CD4-positive, alpha-beta T cell treated with Interleukin-4 for 1 hour (primary cell): ENCODE data around the gene CSF2.
"Not testable (repeated sequence)": the region's sequence is repeated elsewhere in the genome, so short reads cannot be mapped to it uniquely, and the experiment has no call there.

ENCODE experiments used
- DNase-seq, 2 donors: peaks; one replicate each; pipeline ENCODE4 v3.0.0-alpha.2; 2020 to 2022

The CSF2 gene

DNA sequence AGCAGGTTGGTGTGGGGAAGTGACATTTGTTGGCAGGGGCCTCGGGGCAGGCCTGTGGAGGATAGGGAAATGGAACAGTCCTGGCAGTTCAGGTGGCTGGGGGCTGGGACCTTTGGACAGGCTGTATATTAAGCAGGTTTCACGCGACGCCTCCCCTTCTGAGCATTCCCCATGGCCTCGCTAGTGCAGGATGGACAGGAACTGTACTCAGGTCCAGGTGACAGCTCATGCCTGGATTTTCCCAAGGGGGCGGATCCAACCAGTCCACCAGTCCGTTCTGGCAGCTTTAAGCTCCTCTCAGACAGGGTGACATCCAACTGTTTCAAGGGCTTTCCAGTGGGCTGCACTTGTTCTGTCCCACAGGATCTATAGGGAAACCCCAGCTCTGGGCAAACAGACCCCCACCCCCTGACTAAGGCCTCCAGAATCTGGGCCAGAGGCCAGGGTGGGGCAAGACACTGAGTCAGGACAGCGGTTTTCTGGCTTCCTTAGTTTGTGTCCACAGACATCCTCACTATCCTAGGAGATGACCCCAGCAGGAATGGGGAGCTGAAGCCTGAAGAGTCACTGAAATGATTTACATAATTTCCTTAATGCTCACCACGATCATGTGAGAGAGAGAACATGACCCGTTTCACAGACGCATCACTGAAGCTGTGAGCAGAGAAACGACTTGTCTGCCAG is 20.9 kb downstream of the CSF2 start:
- no peak for DNase-seq

DNA sequence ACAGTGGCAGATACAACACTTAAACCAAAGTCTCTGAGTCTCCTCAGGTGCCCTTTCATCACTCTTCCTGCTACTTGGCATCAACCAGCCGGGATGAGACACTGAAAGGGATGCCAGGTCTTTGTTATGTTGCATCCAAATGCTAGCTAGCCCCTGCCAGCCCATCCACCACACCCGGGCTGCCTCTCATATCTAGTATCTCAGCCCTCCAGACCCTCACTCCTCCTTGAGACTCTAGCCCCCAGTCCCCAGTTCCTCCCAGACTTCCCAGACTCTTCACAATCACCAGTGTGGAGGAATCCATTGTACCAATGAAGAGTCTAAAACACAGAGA is 21.5 kb downstream of the CSF2 start:
- DNase-seq: no peak

DNA sequence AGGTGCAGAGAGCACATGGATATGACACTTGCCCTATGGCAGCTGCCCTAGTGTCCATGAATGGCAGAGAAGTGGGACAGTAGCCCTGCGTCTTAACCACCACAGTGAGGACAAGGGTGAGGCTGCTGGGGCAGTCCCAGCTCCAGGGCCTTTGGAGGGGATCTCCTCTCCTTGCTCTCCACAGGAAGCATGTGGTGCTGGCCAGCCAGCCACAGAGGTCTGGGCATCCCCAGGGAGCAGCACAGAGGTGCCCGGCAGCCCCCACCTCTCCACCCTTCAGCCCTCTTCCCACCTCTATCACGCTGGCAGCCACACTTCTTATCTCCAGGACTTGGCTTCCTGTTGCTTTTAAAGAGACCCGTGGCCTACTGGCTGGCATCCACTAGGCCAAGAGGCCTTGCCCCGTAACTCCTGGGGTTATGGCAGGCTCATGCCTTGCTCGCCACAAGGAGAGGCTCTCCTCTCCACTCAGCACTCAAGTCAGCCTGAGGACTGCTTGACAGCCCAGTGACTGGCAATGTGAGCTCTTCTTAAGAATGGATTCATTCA is 21.9 kb downstream of the CSF2 start:
- DNase-seq: no peak

DNA sequence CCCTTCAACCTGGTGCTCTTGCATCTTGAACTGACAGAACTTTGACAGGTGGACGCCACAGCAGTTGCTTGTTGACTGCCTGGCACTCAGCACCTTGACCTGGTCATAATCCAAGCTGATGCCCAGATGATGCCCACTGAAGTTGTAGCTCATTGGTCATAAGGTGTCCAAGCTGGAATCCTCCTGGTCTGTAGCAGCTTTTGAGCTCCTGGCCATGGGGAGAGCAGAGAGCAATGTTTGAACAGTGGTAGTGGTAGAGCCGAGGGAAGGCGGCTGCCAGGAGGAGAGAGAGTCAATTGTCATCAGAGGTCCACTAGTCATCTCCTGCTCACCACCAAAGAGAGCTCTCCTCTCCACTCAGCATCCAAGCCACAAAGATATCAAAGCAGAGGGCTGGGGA is 23.3 kb downstream of the CSF2 start:
- DNase-seq: no peak

DNA sequence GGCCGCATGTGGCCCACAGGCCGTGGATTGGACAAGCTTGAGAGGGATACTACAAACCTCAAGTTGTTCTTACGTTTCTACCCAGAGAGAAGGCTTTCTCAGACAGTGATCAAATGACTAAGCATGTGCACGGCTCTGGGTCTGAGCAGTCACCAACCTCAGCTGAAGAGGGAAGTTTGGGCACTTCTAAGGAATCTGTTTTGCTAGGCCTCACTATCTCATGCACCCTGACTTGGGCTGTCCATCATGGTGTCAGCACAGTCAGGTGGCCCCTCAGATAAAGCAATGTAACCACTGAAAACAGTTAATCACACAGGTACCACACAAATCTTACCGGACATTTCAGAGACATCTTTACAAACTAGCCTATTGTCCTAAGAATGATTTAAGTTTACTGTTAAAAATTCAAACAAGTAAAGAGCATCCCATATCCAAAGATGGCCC is 24.6 kb downstream of the CSF2 start:
- DNase-seq: no peak

DNA sequence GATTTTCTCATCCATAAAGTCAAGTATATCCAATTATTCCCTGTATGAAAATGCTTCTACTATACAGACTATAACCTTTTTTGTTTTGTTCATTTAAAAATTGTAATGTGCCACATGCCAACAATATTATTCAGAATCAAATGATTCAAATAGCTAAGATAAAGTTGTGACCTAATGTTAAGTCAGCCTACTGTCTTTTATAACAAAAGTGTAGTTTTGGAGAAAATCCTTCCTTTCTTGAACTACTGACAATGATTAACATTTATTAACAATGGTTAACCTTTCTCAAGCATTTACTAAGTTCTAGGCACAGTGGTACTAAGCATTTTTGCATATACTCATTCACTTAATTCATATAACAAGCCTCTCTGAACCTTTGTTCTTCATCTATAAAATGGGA is 25.0 kb downstream of the CSF2 start:
- DNase-seq: no peak

DNA sequence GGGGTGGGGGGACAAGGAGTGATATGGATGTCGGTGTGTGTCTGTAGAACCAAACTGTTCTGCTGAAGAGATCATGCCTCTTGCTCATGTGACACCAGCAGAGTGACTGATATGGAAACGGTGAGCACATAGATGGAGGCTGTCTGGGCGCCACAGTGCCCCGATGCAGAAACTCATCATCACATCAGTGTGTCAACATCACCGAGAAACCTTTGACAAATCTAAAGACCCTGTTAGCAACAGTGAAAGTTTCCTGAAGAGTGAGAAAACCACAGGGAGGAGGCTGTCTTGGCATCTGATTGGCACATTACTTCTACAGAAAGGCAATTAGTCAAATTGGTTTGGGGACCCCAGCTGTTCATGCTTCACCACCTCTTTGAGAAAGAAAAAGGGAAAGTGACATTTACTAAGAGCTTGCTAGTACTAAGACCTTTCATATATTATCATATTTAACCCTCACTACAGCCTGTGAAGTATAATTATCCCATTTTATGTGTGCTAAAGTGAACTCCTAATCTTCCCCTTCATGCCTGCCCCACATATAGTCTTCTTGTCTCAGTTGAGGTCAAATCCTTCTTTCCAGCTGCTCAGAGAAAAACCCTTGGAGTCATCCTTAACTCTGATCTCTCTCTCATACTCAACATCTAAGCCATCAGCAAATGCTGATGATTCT is 25.6 kb downstream of the CSF2 start:
- peak; percentile 46 to 72 for DNase-seq

DNA sequence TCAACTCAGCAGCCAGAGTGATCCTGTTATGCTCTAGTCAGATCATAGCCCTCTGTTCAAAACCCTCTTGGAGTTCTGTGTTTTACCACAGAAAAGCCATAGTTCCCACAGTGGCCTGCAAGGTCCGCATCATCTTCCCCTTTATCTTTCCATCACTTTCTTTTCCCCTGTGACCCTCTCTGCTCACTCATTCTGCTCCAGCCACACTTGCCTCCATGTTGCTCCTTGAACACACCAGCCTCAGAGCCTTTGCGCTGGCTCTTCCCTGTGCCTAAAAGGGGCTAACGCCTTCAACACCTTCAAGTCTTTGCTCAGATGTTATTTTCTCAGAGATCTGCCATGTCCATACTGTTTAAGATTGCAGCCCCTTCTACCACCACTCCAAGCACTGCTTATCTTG is 26.3 kb downstream of the CSF2 start:
- DNase-seq: no peak

DNA sequence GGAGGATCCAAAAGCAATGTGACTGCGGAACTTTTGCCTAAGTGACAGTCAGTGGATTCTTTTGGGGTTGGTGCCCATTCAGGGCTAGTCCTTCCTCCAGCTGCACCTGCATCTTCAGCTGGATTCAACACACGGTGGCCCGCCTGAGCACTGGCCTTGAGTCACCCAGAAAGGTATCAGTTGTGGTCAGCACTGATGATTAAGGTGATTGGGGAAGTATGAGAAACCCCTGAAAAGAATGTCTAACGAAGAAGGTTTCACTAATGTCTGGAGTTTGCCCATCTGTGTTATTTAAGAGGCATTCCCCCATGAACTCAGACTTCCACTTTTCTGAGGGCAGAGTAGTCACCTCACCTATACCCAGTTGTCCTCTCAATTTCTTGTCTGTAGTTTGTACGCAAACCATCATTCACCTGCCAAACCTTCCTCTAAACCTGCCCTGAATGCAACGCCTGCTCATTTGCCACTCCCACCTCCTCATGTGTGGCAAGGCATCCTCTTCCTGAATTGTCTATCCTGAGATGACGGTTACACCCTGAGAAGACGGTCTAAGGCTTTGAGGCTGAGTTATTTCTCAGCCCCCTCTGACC is 27.2 kb downstream of the CSF2 start:
- peak in 1 of 2 donors; percentile 61 for DNase-seq

DNA sequence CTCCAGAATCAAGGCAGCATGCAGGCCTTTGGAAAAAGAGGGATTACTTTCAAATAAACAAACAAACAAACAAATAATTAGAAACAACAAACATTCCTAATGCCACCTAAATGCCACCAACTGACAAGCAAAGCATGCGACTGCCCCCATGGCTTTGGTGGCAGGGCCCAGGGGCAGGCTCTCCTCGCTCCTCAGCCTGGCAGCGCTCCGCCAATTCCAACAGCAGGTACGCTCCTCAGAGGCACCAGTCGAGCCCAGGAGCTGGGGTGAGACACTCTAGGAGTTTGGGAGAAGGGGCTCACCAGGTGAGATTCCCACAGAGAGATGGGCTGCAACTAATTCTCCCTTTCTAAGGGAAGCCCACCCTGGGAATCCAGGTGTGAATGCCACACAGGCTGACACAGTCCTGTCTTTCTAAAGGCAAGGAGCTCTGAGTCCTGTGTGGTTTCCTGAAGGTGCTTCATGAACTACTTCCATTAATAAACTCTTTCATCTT is 27.8 kb downstream of the CSF2 start:
- no peak for DNase-seq

DNA sequence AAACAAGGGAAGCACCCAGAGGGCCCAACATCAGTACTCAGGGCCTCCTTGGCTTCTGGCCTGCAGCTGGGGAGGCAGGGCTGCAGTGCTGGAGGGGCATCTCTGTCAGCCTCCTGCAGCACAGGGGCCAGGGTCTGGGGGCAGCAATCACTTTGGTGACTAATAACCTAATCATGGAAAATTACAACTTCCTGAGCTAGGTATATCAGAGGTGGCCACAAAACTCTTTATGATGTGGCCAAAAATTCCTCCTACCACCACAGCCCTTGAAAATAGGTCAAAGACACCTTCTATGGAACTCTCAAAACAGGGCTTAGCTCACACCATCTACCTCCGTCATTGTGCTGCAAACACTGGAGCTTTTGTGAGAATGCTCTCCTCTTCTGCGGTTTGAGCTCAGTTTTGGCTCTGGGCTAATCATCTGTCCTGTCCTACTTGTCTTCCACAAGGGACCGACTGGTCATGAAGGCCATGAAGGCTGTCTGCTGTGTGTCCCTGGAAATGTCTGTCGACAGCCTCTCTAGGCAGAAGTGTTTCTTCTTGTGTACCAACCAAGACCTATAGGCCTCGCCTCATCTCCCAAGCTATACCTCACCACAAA is 28.6 kb downstream of the CSF2 start:
- peak; percentile 62 to 80 for DNase-seq

DNA sequence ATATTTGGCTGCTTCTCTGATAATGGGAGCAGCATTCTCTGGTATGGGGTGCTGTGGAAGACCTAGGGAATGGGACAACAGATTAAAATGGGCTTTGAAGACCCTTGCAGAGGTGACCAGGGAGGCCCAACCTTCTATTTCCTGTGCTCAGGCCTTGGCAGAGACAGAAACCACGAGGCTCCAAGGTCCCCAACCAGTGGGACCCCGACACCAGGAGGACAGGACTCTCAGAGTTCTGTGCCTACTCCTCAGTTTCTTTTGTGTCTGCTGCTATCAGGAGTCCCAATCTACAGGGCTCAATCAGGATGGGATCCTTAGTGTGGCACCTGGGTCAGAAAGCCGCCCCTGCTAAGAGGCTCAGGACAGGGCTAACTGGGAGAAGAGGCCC is 29.3 kb downstream of the CSF2 start:
- DNase-seq: no peak

DNA sequence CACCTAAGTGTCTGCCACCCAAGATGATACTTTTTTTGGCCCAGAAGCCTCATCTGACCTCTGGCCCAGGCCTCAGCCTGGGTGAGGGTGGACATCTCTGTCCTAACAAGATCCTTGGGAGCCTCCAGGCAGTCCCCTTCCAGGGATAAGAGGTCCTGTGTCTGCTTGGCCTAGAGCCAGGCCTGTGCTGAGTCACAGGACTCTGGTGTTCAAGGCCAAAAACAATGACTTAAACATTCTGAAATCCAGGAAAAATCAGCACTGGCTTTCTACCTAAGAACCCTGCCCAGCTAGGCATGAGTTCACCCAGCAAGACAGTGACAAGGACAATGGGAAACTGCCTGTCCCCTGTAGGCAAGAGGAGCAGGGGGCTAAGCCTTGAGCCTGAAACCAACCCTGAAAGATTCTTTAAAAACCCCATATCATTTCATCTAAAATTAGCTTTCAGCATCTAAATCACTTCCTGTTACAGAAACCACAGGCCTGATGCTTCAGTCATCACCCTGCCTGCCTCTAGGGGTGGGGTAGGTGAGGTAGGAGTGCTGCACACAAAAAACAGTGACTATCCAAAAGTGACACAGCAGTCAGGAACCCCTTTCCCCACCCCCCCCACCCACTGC is 29.9 kb downstream of the CSF2 start:
- DNase-seq: peak; percentile 84 to 88

DNA sequence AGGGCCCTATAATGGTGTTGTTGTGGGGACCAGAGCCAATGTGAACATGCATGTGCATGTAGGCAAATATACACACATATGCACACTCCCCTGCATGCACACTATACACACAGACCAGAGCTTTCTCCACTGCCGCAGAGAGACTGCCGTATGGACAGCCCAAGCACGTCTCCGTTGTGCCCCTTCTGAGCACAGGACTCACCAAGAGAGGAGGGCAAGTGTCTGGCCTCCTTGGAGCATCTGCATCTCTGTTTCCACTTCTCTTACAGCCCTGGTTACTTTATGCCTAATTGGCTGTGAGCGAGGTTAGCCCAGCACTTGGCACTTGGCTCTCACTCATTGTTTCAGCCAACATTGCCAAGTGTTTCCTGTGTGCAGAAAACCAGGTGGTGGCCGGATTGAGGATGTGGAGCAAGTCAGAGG is 30.4 kb downstream of the CSF2 start:
- DNase-seq: no peak

DNA sequence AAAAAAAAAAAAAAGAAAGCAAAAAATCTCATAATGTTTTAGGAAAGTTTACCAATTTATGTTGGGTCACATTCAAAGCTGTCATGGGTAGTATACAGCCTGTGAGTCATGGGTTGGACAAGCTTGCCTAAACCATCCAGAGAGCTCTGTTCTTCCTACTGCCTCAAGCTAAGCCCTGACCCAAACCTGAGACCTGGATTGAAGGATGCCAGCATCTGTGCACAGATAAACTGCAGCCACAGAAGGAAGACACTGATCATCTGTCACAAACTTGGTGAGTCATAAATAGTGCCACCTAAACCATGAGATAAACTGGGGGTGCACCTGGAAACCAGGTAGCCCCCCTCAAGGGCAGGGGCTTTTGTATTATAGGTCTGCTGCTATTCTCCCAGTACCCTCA is 31.0 kb downstream of the CSF2 start:
- DNase-seq: no peak

DNA sequence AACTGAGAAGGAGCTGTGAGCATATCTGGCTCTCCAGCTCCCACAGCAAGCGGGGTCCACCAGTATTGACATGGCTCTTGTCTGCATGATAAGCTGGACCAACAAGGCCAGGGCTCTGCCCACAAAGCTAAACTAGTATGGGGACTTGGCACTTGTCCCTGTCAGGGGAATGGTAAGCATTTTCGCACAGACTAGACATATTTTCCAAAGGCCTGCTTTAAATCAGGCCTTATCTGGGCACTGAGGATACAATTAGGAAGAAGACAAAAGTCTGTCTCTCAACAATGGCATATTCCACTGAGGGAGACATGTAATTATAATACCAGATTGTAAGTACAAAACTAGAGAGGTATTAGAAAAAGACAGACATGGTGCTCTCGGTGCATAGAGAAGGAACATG is 32.1 kb downstream of the CSF2 start:
- no peak for DNase-seq

DNA sequence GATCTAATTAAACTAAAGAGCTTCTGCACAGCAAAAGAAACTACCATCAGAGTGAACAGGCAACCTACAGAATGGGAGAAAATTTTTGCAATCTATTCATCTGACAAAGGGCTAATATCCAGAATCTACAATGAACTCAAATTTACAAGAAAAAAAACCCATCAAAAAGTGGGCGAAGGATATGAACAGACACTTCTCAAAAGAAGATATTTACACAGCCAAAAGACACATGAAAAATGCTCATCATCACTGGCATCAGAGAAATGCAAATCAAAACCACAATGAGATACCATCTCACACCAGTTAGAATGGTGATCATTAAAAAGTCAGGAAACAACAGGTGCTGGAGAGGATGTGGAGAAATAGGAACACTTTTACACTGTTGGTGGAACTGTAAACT is 34.9 kb downstream of the CSF2 start:
- DNase-seq: not testable (repeated sequence)

DNA sequence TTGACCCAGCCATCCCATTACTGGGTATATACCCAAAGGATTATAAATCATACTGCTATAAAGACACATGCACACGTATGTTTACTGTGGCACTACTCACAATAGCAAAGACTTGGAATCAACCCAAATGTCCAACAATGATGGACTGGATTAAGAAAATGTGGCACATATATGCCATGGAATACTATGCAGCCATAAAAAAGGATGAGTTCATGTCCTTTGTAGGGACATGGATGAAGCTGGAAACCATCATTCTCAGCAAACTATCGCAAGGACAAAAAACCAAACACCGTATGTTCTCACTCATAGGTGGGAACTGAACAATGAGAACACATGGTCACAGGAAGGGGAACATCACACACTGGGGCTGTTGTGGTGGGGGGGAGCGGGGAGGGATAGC is 35.4 kb downstream of the CSF2 start:
- DNase-seq: not testable (repeated sequence)

DNA sequence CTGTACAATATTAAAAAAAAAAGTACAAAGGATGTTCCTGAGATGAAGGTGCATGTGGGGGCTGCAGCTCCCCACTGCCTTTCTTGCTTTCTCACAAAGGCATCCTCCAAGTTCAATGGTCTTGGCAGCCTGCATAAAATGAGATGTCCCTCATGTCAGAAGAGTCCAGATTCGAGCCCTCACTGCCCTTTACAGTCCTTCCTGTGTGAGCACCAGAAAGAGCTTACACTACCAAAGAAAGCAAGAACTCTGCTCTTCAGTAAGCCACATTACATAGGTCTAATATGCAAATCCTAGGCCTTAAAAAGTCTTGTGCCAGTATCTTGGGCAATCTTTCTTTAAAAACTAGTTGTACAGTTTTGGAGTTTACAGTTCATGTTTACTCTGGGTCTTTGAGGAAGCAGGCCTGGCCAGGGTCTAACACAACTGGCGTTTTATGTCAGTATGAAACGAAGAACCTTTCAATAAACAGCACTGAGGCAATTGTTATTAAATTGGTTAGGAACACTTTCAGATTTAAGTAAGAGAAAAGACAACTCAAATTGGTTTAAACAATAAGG is 36.0 kb downstream of the CSF2 start:
- no peak for DNase-seq

DNA sequence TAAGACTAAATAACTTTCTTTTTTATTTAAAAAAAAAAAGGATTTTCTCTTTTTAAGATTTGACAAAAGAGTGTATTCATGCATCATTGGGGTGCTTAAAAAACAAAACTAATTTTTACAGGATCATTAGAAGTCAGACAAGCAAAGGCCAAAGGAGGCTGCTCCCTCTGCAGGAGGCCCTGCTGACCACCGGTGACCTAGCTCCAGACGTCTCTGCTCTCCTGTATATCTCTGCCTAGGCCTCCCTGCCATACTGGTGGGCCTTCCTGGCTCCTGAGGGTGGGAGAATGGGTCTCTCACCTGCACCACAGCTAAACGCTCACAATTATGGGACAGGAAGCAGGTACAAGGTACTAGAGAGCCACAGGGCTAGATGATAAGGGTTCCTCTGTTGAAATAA is 36.6 kb downstream of the CSF2 start:
- no peak for DNase-seq

DNA sequence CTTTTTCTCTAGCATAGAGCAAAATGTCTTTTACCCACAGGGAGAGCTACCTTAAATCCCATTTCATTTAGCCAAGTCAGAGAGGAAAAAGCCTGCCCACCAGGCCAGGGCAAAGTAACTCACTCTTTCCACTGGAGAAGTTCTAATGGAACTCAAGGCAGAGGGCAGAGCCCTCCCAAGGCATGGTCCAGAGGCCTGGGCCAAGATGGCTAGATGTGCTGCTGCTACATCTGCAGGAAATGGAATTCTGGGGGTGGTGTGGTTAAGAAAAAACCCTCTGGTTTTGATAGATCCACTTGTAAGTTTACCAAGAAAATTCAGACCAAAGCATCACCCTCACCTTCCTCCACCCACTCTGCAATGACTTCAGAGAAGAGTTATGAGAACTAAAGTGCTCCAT is 37.3 kb downstream of the CSF2 start:
- no peak for DNase-seq

DNA sequence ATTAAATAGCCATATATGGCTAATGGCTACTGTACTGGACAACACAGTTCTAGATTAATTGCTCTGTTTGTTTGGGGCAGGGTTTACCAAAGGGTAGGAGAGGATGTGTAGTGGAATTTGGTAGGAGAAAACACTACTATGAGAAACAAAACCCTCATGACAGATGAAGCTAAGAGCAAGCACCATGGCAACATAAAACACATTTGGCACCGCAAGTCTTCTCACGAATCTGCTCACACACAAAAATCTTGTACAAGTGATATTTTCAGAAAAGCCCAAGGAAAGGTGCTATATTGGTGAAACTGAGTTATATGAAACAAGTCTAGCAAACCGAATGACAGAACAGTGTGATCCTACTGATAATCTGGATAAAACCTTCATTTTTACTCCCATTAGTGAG is 38.5 kb downstream of the CSF2 start:
- no peak for DNase-seq
